GM23338 (cell line): ENCODE data around the gene LRP1B.

Experiments
- CREB1 ChIP-seq: fragments of 250-450 bp; sonication (Bioruptor Pico); IDR thresholded peaks from 2 replicates; pipeline ENCODE4 v1.5.0; 2020; ENCODE audit warnings: low read depth, mild to moderate bottlenecking, moderate library complexity
- CTCF ChIP-seq, 2 experiments: fragments of 200-600 bp in 1 of 2; sonication (generic) in 1 of 2; conservative IDR thresholded peaks; 2 replicates each; pipeline versions ENCODE4 v1.5.1 to v1.6.1; 2016 to 2017; ENCODE audit warnings: antibody characterized with exemption in 2 of 2, low read depth in 2 of 2, mild to moderate bottlenecking in 2 of 2, moderate library complexity in 1 of 2
- EZH2 ChIP-seq: fragments of 200-600 bp; sonication (generic); IDR thresholded peaks from one replicate; pipeline ENCODE4 v1.8.0; 2017; ENCODE audit warnings: antibody characterized with exemption, mild to moderate bottlenecking, low read depth; ENCODE audit not compliant: unreplicated experiment
- JUNB ChIP-seq: IDR thresholded peaks from one replicate; pipeline ENCODE4 v1.6.1; 2016; ENCODE audit warnings: antibody characterized with exemption; ENCODE audit not compliant: unreplicated experiment
- POLR2AphosphoS5 ChIP-seq: IDR thresholded peaks from 2 replicates; pipeline ENCODE4 v1.6.1; 2016; ENCODE audit warnings: antibody characterized with exemption, low read depth
- REST ChIP-seq: IDR thresholded peaks from one replicate; pipeline ENCODE4 v1.6.1; 2018; ENCODE audit warnings: antibody characterized with exemption; ENCODE audit not compliant: unreplicated experiment

GRCh38 chr2:140359056-140359771, 1771.6 kb downstream of the LRP1B start:
- TF ChIP-seq CTCF (conservative IDR thresholded peaks at IDR 0.05; ENCODE audit: low read depth in 2 of 2) (no peak), EZH2 (no peak), REST (no peak), POLR2AphosphoS5 (no peak), JUNB (no peak), CREB1 (no peak)
